Skeletal muscle tissue (tissue), 4 donors: ENCODE results near the gene TMEM114. TPM values are rescaled to one million over a fixed set of nuclear protein-coding genes. Genes with fewer than 3 reads are reported as not detected.

ENCODE experiments used
- H3K27ac ChIP-seq: one replicate; pipeline ENCODE4 v1.7.0; 2013; ENCODE audit warnings: mild to moderate bottlenecking, low read depth, low read length, inconsistent platforms
- H3K27me3 ChIP-seq, 3 donors: one replicate each; pipeline ENCODE4 v1.7.0; 2013; ENCODE audit warnings: low read length in 3 of 3; ENCODE audit not compliant: control insufficient read depth in 3 of 3, insufficient read depth in 3 of 3
- H3K36me3 ChIP-seq, 3 donors: one replicate each; pipeline ENCODE4 v1.7.0; 2013; ENCODE audit warnings: low read length in 3 of 3; ENCODE audit not compliant: control insufficient read depth in 3 of 3, insufficient read depth in 3 of 3
- H3K4me1 ChIP-seq, 3 donors: one replicate each; pipeline ENCODE4 v1.7.0; 2013; ENCODE audit warnings: low read length in 3 of 3, mild to moderate bottlenecking in 3 of 3; ENCODE audit not compliant: control insufficient read depth in 3 of 3, insufficient read depth in 3 of 3
- H3K4me3 ChIP-seq, 3 donors: one replicate each; pipeline ENCODE4 v1.7.0; 2013; ENCODE audit warnings: low read length in 3 of 3
- H3K9ac ChIP-seq, 3 donors: one replicate each; pipeline ENCODE4 v1.7.0; 2013; ENCODE audit warnings: low read length in 3 of 3, mild to moderate bottlenecking in 3 of 3, moderate library complexity in 2 of 3, low read depth in 1 of 3
- H3K9me3 ChIP-seq, 3 donors: one replicate each; pipeline ENCODE4 v1.7.0; 2013; ENCODE audit warnings: low read length in 3 of 3; ENCODE audit not compliant: control insufficient read depth in 3 of 3
- total RNA-seq: library from RNA; depleted of rRNA; stranded (reverse); fragments of >200 nt; gene quantifications from one replicate; pipeline ENCODE4 v1.2.3, GENCODE V29; 2014
- donor health status: Osteomylitis.

Gene TMEM114
- total RNA-seq = not detected

DNA sequence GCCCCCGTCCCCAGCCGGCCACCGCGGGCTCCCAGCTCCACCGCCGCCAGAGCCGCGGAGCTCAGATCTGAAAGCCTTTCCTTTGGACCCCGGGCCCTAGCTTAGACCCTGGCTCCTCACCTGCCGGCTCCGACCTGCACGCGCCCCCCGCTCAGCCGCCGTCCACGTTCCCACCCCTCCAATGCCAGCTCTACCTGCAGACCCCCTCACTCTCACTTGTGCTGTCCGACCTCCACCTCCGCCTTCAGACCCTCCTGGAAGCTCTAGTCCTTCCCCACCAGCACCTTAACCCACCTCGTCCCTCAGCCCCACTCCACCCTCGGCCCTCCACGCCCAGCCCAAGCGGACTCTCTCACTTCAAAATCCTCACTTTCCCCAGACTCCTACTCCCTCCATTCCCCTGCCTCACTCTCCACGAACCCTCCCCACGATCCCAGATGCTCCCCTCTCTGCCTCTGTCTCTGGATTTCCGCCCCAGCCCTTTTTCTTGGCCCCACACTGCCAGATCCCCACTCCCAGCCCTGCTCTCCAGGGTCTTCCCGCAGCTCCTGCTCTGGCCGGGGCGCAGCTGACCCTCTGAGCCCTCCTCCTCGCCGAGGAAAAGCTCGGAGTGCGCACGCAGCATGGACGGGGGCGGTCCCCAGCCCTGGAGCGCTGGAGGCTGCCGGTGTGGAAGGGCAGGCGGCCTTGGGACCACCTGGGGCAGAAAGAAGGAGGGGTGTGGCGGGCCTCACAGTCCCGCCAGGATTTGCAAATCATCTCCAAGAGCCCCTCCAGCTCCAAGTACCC lies at the start of gene TMEM114:
TSS of gene TMEM114 (minus strand) at position 612 of the 789 bp plus-strand sequence. CDS start 673 bp downstream, outside the sequence.
- no peaks in the 10 kb centered on the region for H3K36me3 ChIP-seq
- no peak within 1 kb of the TSS for H3K9ac ChIP-seq
- peaks cover 0 to 10% (median 7%) of the 10 kb centered on the region in 3 donors for H3K4me1 ChIP-seq
- H3K9me3 ChIP-seq = no peaks in the 10 kb centered on the region
- no peak within 1 kb of the TSS for H3K27ac ChIP-seq
- peaks cover 32 to 46% (median 45%) of the 10 kb centered on the region in 3 donors for H3K27me3 ChIP-seq
- no peak within 1 kb of the TSS for H3K4me3 ChIP-seq

- H3K36me3 ChIP-seq = peaks cover 77 to 83% (median 78%) of the 10 kb centered on the region in 3 donors
Measured at GRCh38 chr16:8639694-8640093, 49.4 kb upstream of the TMEM114 start.

GRCh38 chr16:8634991-8635736 lies 44.9 kb upstream of the TMEM114 start:
- H3K9ac ChIP-seq = no peak overlapping the region
- peaks cover 0 to 2% (median 0%) of the 10 kb centered on the region in 3 donors for H3K4me1 ChIP-seq
- peaks cover 65 to 81% (median 78%) of the 10 kb centered on the region in 3 donors for H3K36me3 ChIP-seq
- no peak overlapping the region for H3K4me3 ChIP-seq
- no peaks in the 10 kb centered on the region for H3K27me3 ChIP-seq
- no peak overlapping the region for H3K27ac ChIP-seq
- no peaks in the 10 kb centered on the region for H3K9me3 ChIP-seq

More at GRCh38 chr16:8639694-8640093, 49.4 kb upstream of the TMEM114 start:
- no peaks in the 10 kb centered on the region for H3K9me3 ChIP-seq
- H3K27ac ChIP-seq = no peak overlapping the region
- no peak overlapping the region for H3K4me3 ChIP-seq
- no peaks in the 10 kb centered on the region for H3K27me3 ChIP-seq
- H3K9ac ChIP-seq = no peak overlapping the region
- H3K4me1 ChIP-seq = no peaks in the 10 kb centered on the region

GRCh38 chr16:8632675-8633182 lies 42.4 kb upstream of the TMEM114 start:
- H3K4me1 ChIP-seq = peaks cover 0 to 2% (median 0%) of the 10 kb centered on the region in 3 donors
- H3K27me3 ChIP-seq = no peaks in the 10 kb centered on the region
- H3K4me3 ChIP-seq = no peak overlapping the region
- peak overlapping the region; percentile 12 for H3K27ac ChIP-seq
- peaks cover 70 to 84% (median 80%) of the 10 kb centered on the region in 3 donors for H3K36me3 ChIP-seq
- H3K9ac ChIP-seq = no peak overlapping the region
- H3K9me3 ChIP-seq = no peaks in the 10 kb centered on the region

DNA sequence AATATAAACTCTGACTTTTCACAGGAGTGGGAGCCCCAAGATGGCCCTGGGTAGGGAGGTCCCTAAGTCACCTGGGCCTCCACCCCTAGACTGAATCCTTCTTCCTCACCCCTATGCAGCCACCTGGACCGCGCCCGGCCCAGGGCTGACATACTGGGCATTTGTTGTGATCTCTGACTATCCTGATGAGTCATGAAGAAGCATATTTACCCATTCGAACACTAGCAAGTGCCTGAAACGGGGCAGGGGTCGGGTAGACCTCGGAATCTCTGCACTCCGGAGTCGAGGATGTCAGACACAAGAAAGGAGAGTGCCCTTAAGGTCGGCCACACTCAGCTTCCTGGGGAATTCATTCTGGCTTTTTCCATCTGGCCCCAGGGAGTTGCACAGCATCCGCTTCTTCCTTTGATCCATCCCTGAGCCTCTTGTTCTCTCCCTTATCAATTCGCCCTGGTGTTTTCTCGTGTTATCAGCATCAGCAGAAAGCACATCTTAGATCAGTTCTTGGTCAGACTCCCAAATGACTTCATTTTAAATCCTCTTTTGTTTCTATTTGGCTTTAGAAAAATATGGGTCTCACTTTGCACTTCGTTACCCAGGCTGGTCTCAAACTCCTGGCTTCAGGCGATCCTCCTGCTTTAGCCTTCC lies 41.6 kb upstream of the TMEM114 start:
- no peaks in the 10 kb centered on the region for H3K9me3 ChIP-seq
- no peak overlapping the region for H3K4me3 ChIP-seq
- H3K36me3 ChIP-seq = peaks cover 70 to 85% (median 81%) of the 10 kb centered on the region in 3 donors
- H3K27ac ChIP-seq = peak overlapping the region; percentile 12
- no peak overlapping the region for H3K9ac ChIP-seq
- H3K4me1 ChIP-seq = peaks cover 0 to 2% (median 0%) of the 10 kb centered on the region in 3 donors
- H3K27me3 ChIP-seq = no peaks in the 10 kb centered on the region

DNA sequence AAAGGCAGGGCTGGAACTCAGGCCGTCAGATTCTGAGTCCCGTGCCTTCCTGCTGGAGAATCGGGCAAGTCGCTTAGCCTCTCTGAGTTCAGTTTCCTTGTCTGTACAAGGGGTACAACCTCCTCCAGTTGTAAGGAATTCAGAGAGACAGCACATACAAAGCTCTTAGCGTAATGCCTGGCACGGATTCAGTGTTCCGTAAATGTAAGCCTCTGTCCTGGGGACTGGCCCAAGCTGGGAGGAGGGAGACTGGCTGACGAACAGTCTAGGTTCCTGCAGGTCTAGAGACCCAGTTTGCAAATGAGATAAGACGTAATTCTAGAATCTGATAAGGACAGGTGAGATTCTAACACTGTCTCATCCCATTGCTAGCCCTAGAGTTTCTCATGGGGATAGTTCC lies 41.1 kb upstream of the TMEM114 start:
- Histone ChIP-seq H3K36me3 (peaks cover 67 to 83% (median 78%) of the 10 kb centered on the region in 3 donors), H3K27me3 (no peaks in the 10 kb centered on the region), H3K27ac (no peak overlapping the region), H3K4me3 (no peak overlapping the region), H3K4me1 (peaks cover 0 to 2% (median 0%) of the 10 kb centered on the region in 3 donors), H3K9ac (no peak overlapping the region), H3K9me3 (no peaks in the 10 kb centered on the region)

DNA sequence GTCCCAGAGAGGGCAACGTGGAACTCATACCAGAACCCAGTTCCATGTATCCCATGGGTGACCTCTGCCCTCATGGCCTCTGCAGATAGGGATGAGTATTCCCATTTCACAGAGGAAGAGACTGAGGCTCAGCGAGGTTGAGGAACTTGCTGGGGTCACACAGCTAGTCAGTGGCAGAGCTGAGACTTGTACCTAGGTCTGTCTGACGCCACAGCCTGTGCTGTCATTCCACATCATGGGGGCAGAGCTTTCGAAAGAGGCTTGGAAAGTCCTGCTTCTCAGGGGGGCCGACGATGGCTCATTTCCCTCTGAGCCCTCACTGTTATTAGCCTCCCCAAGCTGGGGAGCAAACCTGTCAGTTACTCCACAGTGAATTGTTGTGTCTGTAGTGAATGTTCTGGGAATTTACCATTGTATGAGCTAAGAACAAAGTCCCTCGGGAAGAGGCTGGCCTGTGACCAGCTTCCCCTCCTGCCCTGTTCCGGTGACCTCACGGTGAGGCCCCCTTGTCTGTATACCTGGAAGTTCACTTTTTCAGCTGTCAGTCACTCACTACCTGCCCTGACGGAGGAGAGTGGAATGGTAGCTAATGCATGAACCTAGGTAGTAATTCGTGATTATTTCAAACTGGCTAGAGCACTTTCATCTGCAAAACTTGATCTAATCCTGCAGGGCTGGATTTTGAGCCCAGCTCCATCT lies 40.1 kb upstream of the TMEM114 start:
- Histone ChIP-seq H3K4me1 (peaks cover 0 to 2% (median 0%) of the 10 kb centered on the region in 3 donors), H3K36me3 (peaks cover 69 to 85% (median 81%) of the 10 kb centered on the region in 3 donors), H3K9ac (no peak overlapping the region), H3K27me3 (no peaks in the 10 kb centered on the region), H3K27ac (no peak overlapping the region), H3K9me3 (no peaks in the 10 kb centered on the region), H3K4me3 (no peak overlapping the region)

DNA sequence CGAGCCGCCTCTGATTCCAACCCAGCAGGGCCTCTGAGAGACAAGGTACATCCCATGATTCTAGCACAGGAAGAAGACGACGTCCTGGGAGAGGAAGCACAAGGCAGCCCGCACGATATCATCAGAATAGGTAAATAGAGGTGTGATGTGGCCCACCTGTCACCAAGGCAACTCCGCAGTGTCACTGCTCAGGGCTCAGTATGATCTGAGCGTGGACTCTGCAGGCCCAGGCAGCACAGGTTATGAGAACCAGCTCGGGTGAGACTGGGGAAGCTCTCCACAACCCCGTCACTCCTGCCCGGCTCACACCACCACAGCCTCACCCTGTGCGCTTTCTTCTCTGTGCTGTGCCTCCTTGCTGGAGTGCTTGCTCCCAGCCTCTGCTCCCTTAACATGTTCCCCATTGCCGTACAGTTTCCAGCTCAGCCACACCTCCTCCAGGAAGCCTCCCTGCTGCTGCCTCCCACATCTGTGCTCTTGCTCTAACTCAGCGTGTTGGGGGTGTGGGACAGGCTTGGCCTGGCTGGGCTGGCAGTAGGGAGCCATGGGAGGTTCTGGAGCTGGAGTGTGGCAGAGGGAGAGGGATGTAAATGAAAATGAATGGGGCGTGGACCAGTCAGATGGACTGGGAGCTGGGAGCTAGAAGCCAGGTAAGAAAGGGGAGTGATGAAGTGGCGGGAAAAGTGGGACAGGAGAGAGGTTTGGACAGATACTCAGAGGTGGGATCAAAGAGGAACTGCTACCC lies 38.8 kb upstream of the TMEM114 start:
- Histone ChIP-seq H3K36me3 (peaks cover 62 to 76% (median 76%) of the 10 kb centered on the region in 3 donors), H3K4me3 (no peak overlapping the region)

GRCh38 chr16:8627456-8627855 lies 37.1 kb upstream of the TMEM114 start:
- Histone ChIP-seq H3K4me1 (peaks cover 5 to 15% (median 6%) of the 10 kb centered on the region in 3 donors), H3K27ac (no peak overlapping the region), H3K9me3 (no peaks in the 10 kb centered on the region), H3K27me3 (no peaks in the 10 kb centered on the region), H3K9ac (no peak overlapping the region), H3K36me3 (peaks cover 57 to 66% (median 63%) of the 10 kb centered on the region in 3 donors), H3K4me3 (no peak overlapping the region)

More for the DNA sequence above, 38.8 kb upstream of the TMEM114 start:
- Histone ChIP-seq H3K27ac (no peak overlapping the region), H3K9ac (no peak overlapping the region), H3K4me1 (peaks cover 0 to 2% (median 0%) of the 10 kb centered on the region in 3 donors), H3K9me3 (no peaks in the 10 kb centered on the region), H3K27me3 (no peaks in the 10 kb centered on the region)
